Right lung (tissue), 5 donors: ENCODE measurements around the gene PPDPF. TPM values are rescaled to one million over a fixed set of nuclear protein-coding genes. Genes with fewer than 3 reads are reported as not detected.

ENCODE experiments used
- DNase-seq, 2 donors: peaks; one replicate each; pipeline ENCODE4 v3.0.0-alpha.2; 2013
- polyA plus RNA-seq, 5 donors: library from polyadenylated mRNA; unstranded; fragments of 120-200 nt; gene quantifications; one replicate each; pipeline versions ENCODE4 v1.2.1 to v1.2.3, GENCODE V29; 2013; ENCODE audit warnings: inconsistent platforms in 1 of 5, low replicate concordance in 1 of 5; ENCODE audit not compliant: insufficient read length in 5 of 5, insufficient read depth in 1 of 5

PPDPF gene
- polyA plus RNA-seq, 5 donors = 140 to 601 (median 282) TPM

DNA sequence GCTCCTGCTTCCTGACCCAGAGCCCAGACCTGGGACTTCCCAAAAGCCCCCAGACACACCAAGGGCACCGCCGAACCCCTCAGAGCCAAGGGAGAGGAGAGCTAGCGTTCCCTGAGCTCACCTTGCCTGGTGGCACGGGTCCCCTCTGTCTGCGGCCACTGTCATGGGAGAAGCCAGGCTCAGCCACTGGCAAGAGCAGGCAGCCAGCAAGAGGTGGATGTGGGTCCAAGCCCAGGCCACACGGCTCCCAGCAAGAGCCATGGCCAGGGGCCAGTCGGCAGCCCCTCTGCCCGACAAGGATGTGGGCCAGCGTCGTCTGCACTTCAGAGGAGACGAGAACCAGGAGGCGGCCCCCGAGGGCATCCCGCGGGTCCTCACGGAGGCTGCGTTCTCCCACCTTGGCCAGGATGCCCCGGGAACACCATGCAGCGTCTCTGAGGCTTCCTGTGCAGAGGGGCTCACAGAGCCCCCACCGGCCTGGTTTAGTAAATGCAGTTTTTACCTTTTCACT, 2.2 kb upstream of the PPDPF start:
- DNase-seq = no peak

DNA sequence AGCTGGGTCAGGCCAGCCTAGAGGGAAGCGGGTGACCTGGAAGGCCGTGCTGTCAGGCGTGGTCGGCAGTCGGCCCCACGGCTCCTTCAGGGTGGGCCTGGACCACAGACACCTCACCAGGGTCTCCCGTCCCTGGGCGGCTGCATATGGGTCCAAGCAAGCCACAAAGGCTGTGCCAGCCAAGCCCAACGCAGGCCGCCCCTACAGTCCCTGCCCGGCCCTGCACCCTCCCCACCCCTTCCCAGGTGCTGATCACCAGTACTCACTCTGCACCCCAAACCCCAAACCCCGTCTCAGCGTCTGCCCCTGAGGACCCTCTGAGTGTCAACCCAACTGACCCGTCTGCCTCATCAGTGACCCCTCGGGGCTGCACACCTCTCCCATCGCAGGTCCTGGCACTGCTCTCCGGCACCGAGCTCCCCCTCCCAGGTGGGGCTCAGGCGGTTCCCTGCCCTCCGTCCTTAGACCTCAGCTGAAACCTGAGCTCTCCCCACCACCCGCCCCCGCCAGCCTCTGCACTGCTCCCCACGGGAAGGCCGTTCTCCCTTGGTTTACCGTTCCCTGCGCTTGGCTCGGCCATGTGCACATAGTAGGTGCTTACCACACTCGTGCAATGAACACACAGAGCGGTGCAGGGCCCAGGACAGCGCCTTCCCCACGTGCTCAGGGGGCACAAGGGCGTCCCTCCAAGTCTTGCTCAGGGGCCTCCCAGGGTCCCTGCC, 1.5 kb upstream of the PPDPF start:
- no peak for DNase-seq

DNA sequence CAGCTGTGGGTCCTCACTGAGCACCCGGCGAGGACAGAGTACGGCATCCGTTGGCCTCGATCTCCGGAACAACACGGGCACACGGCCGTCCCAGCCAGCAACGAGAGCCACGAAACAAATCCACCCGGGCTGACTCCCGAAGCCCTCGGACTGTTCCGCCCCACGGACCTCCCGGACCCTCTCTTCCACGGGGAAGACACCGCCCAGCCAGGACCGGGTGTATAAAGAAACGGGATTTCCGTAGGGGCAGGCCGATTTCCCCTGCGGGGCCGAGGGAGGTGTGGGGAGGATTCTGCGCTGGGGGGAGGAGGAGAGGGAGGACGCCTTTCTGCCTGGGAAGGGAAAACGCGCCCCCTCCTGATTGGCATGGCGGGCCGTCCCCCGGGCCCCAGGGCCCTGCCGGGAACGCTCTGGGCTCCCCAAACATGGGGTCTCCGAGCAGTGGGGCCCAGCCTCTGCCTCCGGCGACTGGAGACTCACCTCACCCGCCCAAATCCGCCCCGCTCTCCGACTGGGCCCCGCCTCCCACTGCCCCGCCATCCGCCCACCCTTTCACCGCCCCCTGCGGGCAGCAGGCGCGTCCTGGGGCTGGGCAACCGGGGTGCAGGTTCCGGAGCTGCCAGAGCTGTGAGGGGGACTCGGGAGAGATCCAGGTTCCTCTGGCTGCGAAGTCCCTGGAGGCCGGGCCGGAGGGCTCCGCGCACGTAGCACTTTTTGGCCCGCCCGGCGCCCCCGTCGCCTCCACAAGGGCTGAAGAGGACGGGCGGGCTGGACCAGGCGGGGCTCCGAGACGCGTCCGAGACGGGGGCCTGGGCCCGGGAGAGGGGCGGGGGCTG, 679 bp upstream of the PPDPF start:
- DNase-seq = peak in 1 of 2 donors; percentile 50

DNA sequence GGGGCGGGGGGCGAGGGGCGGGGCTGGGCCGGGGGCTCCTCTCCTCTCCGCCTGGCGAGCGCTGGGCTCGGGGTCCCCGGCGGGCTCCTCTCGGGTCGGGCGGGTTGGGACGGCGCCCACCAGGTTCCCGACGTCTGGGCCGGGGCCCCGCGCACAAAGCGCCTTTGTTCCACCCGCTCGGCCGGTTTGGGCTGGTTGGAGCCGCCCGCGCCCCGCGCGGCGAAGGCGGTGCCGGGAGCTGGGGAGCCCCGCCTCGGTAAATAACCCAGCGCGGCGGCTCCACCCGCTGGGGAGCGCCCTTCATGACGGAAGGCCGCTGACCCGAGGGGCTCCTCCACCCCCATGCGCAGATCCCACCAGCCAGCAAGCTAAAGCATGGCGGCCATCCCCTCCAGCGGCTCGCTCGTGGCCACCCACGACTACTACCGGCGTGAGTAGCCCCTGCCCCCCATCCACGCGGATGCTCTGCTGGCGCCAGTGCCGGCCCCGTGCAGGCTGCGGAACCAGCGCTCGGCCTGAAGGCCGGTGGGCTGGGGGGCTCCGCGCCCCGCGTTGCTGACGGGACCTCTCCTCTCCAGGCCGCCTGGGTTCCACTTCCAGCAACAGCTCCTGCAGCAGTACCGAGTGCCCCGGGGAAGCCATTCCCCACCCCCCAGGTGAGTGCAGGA, 503 bp downstream of the PPDPF start:
- peak; percentile 65 to 80 for DNase-seq

DNA sequence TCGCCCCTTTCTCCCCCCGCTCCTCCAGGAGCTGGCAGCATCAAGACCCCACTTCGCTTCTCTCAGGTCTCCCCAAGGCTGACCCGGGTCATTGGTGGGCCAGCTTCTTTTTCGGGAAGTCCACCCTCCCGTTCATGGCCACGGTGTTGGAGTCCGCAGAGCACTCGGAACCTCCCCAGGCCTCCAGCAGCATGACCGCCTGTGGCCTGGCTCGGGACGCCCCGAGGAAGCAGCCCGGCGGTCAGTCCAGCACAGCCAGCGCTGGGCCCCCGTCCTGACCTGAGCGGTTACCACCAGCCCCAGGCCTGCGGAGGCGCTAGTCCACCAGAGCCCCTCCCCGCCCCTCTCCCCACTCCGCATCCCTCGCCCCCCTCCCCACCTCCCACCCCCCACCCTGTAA, 1.0 kb downstream of the PPDPF start:
- DNase-seq = no peak

DNA sequence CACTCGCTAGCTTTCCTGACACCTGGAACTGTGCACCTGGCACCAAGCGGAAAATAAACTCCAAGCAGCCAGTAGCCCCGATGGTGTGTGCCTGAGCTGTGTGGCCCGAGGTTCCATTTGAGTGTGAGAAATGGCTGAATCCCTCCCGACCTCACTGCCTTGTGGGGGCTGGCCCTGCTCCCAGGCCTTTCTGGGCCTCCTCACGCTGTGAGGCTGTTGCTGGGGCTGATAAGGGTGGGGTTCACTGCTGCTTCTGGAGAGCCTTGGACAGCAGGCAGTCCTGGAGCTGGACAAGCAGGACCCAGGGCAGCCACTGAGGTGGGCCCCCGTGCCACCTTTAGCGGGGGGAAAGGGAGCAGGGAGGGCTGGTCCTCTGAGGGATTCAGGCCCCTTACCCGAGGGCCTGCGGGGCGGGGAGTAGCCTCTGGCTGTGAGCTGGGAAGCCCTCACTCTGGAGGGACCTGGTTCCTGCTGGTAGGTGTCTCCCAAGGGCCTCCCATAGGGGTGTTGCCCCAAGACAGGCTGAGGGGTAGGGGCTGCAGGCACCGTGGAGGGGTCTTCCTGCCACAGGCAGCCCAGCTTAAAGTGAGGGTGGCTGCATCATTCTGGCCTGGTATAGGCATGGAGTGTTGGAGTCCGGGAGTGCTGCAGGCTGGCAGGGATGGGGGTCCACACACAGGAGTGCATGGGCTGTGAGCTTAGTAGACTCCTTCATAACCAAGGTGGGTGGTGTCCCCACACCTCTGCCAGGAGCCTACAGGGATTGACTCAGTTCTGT, 1.7 kb downstream of the PPDPF start:
- DNase-seq = no peak

DNA sequence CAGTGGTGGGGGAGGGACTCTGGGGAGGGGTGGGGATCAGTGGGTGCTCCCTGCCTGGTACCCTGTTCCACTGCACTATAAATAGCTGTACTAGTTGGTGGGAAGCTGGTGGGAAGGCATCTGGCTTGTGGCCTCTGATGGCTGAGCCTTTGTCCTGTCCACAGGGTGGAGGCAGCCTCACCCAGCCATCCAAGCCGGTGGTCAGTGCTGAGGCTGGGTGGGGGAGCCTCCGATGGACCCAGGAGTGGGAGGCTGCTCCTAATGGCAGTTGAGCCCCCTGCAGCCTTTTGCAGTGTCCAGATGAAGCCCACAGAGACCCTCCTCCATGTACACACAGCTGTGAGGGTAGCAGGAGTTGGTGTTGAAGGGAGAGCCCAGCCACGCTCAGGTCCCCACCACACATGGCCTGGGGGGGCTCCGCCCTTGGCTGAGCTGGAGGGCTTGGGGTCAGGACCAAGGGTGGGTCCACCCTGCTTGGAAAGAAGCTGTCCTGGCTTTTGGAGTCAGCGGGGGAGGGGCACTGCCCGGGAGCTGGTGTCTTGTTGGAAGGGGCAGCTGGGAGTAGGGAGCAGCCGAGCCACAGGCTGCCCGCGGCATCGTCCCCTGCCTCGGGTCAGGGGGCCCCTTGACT, 2.5 kb downstream of the PPDPF start:
- no peak for DNase-seq

DNA sequence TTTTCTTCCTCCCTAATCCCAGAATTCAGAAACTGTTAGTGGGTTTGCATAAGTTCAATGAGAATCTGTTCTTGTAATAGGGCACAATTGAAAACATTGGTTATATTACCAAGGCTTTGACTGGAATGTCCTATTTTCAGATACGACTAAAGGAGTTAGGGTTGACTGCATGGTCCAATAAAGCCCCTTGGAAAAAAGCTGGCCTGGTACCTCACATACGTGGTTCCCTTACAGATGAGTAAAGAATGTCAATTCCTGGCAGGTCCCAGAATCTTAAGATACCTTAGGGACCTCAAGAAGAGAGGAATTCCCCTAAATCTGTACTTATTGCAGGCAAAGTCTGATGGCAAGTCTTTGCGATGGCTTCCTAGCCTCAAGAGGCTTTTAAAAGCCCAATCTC, 4.6 kb downstream of the PPDPF start:
- DNase-seq = no peak

DNA sequence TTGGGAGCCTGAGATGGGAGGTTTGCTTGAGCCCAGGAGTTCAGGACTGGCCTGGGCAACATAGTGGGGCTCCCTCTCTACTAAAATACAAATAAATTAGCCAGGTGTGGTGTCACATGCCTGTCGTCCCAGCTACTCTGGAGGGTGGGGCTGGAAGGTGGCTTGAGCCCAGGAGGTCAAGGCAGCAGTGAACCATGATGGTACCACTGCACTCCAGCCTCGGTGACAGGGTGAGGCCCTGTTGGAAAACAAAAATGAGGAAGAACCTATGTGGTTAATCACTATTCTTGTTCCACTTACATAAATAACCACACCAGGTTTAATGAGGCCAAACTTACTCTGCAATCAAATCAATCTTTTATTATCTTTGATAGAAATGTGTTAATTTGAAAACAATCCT, 5.4 kb downstream of the PPDPF start:
- no peak for DNase-seq

DNA sequence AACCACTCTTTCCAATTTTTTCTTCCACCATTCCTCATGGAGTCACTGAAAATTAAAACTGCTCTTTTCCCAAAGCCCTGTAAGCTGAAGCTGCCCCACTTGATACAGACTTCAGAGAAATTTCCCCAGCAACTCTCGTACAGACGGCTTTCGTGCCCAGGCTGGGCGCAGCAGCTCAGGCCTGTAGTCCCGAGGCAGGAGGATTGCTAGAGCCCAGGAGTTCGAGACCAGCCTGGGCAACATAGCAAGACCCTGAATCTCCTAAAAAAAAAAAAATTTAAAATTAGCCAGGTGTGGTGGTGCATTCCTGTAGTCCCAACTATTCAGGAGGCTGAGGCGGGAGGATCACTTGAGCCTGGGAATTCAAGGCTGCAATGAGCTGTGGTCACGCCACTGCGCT, 6.6 kb downstream of the PPDPF start:
- DNase-seq = no peak

DNA sequence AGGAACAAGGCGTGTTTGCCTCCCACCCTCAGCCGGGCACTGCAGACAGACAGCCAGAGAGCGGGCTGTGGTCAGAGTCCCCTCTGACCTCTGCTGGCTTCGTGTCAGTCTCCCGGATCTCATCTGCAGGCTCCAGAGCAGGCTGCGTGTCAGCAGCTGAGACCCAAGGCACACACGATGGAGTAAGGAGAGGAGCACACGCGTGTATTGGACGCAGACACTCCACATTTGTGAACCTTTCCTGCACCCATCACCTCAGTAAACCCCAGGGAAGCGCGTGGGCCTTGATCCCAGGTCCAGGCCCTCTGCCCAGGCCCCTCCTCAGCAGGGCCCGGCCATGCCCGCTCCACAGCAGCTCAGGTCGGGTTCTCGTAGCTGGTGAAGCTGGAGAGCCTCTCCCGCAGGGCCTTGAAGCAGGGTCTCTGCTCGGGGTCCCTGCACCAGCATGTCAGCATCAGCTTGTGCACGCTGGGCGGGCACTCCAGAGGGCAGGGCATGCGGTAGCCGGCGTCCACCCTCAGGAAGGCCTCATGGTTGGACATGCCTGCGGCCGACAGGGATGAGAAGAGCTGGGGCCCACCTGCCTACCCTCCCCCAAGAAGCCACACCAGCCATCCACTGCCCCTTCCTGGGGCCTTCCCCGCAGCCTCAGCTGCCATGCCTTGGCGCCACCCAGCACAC, 8.8 kb downstream of the PPDPF start:
- DNase-seq = no peak

DNA sequence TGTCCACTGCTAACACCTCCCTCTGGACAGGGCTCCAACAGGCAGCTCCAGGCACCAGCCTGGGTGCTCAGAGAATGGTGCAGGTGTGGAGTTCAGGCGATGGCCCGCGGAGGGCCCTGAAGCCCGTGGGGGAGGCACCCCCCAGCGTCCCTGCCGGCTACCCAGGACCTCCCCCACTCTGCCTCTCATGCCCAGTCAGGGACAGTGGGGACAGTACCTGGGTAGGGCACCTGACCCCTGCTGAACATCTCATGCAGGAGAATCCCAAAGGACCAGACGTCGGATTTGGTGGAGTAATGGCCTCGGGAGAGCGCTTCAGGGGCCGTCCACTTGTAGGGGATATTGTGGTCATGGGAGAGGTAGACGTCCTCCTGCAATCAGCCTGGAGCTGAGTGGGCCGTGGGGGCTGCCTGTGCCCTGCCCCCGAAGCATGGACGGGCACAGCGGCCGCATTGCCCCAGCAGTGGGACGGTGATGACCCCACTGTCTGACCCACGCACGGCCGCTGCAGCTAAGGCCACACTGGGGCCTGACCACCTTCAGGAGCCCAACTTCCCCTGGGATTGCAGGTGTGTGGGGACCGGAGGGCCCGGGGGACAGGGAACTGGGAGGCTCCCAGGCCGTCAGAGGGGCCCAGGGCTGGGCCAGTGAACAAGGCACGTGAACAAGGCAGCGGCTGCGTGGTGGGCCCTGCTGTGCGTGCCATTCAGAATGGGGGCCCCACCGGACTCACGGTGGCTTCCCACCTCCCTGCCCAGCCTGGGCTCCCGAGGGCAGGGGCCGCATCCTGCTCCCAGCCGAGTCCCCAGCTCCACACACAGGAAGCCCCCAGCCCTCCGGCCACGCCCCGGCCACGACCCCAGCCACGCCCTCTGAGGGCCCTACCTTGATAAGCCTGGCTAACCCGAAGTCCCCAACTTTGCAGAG, 9.6 kb downstream of the PPDPF start:
- DNase-seq = no peak

DNA sequence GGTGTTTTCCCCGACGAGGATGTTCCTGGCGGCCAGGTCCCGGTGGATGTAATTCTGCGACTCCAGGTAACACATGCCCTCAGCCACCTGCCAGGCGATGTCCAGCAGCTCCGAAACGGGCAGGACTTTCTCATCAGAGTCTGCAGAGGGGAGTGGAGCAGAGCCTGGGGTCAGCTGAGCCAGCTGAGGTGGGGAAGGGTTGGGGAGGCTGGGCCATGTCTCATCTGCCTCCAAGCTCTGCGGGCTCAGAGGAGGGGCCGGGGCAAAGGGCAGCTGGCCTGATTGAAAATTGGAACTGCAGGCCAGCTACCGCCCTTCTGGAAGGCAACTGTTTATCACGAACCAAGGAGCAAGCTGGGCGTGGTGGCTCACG, 10.2 kb downstream of the PPDPF start:
- no peak for DNase-seq

DNA sequence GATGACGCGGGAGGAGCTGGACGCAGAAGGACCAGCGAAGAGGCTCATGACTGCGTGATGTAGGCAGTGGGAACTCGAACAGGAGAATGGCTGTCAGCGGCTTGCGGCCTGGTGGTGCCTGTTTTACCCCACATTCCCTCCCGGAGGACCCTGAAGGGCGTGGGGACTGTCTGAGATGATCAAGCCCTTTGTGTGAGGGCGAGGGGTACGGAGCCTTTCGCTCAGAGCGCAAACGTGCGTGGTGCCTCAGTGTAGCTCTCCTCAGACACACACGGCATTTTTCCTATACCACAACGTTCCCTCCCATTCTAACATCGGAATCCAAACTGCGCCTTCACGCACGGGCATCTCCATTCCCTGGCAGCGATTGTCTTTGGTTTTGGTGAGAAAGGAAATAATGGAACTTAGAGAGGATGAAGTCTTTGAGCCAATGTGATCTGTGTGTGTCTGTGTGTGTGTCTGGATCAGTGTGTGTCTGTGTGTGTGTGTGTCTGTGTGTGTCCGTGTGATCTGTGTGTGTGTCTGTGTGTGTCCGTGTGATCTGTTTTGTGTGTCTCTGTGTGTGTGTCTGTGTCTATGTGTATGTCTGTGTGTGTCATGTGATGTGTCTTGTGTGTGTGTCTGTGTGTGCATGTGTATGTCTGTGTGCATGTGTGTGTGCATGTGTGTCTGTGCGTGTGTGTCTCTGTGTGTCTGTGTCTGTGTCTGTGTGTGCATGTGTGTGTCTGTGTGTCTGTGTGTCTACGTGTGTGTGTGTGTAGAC, 11.3 kb downstream of the PPDPF start:
- DNase-seq = no peak

DNA sequence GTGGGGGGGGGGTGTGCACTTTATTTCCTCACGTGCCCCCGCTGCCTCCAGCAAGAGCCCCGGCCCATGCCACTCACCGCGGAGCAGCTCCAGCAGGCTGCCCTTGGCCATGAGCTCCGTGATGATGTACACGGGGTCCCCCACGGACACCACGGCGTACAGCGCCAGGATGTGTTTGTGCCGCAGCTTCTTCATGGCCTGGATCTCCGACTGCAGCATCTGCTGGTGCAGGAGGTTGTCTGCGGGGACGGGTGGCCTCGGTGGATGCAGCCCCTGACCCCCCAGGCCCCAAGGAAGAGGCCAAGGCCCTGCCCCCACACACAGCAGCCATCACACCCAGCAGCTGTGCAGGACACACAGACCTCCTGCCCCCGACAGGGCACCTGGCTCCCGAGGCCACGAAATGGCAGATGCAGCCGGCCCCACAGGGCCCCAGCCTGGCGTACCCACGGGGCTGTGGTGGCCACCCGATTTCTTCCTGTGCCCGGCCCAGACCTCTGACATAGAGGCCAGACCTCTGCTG, 11.9 kb downstream of the PPDPF start:
- no peak for DNase-seq

DNA sequence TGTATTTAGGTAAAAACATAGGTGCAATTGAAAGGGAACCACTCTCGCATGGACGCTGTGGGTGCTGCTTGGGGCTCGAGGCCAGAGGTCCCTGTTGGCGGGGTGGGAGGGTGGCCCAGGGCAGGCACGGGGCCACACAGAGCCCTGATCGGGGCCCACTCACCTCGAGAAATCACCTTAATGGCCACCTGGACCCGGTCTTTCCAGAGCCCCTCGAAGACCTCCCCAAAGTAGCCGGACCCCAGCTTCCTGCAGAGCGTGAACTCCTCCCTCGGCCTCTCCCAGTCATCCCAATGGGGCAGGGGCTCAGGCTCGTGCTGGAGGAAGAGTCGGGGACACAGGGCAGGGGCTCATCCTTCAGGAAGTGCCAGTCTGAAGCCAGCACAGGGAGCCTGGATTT, 12.8 kb downstream of the PPDPF start:
- DNase-seq = no peak

DNA sequence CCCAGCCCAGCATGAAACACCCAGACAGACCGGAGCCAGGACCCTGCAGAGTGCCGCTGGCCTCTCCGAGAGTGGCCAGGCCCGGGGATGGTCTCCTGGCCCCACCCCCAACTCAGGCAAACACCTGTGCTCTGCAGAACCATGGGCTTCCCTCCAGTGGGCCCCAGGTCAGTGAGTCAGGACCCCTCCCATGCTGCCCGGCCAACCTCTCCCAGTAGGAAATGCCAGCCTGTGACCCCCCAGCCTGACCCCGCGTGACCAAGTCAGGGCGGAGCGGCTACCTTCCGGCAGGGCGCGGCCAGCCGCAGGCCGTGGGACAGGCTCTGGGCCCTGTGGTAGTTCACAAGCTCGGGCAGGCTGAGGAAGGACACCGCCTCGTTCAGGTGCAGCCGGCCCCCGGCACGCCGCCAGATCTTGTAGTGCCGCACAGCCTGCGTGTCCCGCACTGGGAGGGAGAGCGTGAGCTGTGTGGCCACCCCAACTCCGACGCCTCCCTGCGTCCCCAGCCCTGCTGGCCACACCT, 13.4 kb downstream of the PPDPF start:
- no peak for DNase-seq

DNA sequence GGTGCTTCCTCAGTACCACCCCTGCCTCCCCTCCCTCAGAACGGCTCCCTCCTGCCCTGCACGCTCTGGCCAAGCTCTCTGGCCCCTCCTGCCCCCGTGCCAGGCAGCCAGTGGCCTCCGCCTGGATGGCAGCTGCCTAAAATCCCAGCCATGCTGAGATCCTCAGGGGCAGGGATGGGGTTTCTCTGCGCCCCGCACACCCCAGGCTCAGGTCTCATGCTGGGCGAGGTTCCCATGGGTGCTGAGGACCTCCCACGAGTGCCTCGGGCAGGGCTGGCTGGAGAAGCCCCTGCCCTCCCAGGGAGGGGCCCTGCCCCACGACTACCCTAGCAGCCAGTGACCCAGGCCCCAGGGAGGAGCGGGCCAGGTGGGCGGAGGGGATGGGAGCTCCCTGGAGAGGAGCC, 13.9 kb downstream of the PPDPF start:
- no peak for DNase-seq
